ENCODE data around the gene ULK2. TPM values are rescaled to one million over a fixed set of nuclear protein-coding genes. Genes with fewer than 3 reads are reported as not detected.

Gene ULK2
- polyA plus RNA-seq, 12 donors: 19.0 to 47.7 (median 24.5) TPM; not detected in 1

DNA sequence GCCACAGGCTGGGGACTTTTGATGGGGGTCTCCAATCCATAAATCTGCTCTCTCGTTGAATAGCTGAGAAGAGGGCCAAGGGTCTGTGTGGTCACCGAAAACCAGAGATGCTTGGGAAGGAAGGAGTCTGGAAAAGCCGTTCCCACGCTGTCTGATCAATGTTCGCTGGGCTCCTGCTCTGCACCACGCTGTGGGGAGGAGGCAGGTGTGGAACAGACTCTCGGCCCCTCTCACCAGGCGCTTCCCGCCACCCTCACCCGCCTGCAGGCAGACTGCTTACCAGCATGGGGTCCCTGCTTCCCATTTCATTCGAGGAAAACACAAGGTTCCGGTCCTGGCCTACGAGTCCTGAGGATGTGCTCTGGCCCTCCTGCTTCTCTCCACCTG, 118.9 kb downstream of the ULK2 start:
- DNase-seq: no peak

GRCh38 chr17:19747829-19748806, 119.6 kb downstream of the ULK2 start, which contains the start of gene ALDH3A1:
Gene ALDH3A1, minus strand, starts transcription at chr17:19748298. Its CDS starts 3,169 bp downstream, at chr17:19745129.
- DNase-seq: no peak

DNA sequence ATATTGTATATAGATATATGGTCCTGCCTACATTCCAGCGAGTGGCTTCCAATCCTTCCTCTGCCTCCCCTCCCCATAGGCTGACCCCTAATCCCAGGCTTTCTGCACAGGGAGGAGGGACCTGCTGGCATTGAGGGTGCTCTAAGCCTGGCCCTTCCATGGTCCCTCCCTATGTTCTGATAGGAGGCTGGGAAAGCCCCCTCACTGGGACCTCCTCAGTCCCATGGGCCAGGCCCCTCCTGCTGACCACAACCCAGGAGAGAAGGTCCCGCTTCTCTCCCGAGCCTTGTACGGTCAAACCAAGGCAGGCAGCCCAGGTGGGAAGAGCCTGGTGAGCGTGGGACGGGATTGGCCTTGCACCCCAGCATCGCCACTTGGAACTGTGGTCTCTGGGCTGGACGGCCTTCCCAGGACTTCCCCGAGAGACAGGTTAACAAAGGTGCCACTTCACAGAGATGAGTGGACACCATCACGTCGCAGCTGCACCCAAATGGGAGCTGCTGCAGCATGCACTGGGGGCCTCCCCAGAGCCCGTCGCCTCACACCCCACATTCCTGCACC, 120.5 kb downstream of the ULK2 start:
- DNase-seq: no peak

DNA sequence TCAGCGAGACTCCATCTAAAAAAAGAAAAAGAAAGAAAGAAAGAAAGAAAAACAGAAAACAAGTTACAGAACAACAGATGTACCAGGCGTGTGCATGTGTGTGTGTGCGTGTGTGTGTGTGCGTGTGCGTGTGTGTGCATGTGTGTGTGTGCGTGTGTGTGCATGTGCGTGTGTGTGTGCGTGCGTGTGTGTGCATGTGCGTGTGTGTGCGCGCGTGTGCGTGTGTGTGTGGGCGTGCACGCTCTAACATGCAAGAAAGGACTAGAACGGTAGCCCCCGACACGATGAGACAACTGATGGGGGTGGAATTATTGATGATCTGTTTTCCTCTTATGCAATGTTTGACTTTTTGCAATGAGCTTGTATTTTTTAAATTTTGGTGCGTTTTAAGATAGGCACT, 121.2 kb downstream of the ULK2 start:
- DNase-seq: no peak

DNA sequence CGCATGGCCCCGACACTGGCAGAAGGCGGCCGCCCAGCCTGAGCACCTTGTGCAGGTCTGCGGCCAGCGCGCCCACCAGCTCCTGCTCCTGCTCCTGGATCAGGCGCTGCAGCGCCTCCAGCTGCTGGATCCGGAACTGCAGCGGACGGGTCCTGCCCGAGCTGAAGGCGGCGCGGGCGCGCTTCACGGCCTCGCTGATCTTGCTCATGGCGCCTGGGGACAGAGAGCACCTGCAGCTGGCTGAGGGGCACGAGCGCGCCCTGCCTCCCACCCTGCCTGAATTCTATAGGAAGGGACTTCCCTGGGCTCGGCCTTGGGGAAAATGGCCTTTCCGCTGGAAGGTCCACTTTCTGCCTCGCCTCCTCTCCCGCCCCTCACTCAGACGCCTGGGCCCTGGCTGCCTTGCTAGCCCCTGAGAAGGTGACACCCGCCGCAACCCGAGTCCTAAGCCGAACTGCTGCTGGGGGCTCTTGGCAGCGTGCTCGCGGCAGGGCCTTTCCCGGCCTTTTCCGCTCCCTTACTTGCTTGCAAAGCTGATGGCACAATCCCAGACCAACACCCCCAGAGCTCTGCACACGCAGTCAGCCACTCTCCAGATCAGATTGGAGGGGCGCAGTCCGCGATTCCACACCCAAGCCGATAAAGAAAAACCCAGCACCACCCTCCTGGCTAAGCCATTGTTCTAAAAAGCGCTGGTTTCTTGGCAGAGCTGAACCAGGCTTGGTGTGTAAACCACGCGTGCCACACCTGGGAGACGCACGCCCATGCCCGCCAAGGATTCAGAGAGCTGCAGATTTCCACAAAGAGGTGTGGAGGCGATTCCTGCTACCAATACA, 122.6 kb downstream of the ULK2 start:
- peak; percentile 91 for DNase-seq

DNA sequence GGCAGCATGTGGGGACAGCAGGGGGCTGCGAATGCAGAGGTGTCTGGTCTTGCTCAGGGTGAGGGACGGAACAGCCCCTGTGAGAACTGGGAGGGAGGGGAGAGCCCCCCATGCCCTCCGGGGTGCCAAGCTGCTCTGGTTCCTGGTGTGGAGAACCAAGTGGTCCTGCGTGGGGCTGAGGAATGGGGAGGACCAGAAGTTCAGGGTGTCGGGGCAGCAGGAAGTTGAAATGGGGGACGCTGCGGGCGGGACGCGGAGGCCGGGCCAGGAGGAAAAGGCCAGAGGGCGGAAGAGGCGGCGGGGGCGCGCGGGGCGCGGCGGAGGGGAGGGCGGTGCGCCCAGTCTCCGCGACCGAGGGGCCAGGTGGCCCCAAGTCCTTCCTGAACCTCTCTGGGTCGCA, 123.2 kb downstream of the ULK2 start:
- DNase-seq: no peak

- DNase-seq: no peak
These were observed 124.3 kb downstream of the ULK2 start for GRCh38 chr17:19743101-19744100.

DNA sequence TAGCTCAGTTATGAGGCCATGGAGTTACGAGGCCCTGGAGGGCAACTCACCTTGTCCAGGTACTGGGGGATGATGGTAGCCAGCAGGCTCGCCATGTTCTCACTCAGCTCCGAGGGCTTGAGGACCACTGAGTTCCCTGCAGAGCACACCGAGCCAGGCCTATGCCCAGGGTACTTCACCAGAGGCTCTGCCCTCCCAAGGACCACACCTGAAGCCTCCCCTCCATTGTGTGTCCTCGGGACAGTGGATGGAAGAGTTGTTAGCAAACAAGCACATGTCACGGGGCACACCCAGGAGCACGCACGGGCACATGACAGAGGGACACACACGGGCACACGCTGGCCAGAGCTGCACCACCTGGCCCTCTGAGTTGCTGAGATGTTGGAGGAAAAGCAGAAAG, 125.2 kb downstream of the ULK2 start:
- no peak for DNase-seq

DNA sequence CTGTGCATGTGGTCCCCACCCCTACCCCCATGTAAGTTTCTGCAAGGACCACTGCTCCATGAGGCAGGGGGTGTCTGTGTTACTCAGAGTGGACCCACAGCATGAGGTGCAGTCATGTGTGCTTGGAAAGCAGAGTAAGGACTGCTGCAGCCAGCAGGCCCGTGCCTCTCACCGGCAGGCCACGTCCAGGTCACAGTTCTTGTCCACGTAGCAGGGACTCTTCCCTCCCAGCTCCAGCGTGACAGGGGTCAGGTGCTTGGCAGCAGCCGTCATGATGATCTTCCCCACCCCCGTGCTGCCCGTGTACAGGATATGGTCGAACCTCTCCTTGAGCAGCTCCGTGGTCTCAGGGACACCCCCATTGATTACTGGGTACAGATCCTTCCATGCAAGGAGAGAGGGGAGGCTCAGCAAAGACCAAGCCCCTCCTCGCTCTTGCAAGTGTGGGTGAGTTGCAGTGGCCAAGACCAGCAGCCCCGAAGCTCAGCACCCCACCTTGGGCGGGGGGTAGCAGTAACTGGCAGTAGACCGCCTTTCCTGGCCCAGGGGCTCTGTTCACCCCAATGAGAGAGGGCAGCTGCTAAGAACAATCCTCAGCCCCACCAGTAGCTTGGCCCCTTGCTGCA, 125.8 kb downstream of the ULK2 start:
- no peak for DNase-seq

DNA sequence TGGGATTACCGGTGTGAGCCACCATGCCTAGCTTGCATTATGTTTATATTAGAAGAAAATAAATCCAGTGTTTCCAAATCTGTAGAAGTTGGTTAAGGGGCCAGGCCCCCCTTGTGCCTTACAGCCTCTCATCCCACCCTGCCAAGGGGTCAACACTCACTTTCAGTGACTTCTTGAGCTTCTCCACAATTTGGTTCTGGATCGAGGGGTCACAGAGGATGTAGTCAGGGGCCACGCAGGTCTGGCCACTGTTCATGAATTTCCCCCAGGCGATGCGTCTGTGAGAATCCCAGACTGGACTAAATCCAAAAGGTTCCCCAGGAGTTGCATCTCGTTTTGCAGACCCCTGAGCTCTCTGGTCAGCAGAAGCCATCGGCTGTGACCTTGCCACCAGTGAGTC, 126.8 kb downstream of the ULK2 start:
- DNase-seq: no peak

DNA sequence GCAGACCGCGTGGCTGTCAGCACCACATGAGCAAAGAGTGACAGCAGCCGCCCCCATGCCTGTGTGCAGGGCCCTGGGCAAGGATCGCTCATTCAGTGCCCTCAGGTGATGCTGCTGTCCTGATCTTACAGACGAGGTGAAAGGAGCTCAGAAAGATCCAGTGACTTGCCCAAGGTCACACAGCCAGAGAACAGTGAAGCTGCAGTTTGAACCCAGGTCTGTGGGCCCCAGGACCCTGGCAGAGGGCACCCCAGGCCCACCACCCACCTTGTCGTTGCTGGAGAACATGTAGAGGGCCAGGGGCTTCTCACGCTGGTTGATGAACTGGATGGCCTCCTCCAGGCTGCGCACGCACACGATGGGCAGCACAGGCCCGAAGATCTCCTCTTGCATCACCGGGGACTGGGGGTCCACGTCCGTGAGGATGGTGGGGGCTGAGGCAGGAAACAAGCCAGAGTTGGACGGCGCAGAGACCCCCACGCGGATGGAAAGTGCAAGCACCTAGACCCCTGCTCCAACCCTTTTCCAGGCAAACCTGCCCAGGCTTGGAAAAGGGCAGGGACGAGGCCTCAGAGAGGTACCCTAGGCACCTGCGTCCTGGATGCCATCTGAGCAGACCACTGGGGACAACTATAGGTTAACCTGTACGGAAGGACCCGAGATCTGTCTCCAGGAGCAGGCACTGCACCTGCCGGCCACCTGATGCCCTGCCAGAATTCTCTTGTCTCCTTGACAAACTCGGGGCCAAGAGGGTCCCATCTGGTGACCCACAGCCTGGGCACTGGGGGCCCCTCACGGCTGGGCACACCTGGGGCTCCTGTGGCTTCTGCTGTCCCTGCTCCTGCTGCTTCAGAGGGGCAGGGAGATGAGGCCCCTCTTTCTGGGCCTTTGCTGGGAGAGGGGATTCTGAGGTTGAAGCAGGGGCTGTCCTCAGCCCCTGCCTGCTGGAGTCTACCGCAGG, 128.2 kb downstream of the ULK2 start:
- DNase-seq: no peak

DNA sequence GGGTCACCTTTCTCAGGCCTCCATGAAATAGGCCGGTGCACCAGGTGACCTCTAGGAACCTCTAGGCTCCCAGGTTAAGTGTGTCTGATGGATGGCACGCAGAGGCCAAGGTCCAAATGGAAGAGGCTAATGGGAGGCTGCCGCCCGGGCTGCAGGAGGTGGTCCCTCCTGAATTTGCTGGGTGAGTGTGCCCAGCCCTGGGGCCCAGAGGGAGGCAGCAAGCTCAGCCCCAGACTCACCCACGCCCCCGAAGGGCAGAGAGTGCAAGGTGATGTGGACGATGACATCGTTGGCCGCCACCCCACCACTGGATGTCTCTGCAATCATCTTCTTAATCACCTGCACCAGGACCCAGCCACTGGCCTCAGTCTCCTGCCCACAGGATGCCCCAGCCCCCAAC, 129.0 kb downstream of the ULK2 start:
- no peak for DNase-seq

GRCh38 chr17:19738073-19738449, 129.7 kb downstream of the ULK2 start:
- DNase-seq: no peak

DNA sequence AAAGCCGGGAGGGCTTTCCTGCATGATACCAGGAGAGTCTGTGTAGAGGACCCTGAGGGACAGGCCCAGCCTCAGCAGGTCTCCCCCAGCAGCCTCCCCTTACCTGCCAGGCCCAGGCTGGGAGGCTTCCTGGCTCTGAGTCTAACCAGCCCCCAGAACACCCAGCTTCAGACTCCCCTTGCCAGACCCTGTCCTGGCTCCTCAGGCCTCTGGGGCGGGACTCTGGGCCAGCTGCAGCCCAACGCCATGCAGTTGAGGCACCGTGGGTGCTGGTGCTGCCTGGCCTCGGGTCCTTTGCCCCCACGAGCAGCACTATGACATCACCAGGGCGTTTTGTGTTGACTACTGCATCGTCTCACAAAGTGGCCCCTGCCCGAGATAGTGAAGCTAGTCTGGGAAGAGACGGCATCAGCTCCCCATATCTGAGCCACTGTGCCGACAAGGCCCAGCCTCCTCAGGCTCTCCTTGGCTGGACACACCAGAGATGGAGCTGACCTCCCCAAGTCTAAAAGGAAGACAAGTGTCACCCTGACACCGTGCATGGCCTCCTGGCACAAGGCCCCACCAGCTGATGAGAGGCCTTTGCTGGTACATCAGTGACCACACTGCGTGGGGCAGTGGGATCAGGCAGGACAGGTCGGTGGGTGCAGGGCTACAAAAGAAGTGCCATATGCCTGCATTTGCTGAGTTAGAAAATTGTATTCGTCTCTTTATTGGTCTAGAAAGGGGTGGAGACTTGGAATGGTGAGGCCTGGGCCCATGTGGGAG, 130.2 kb downstream of the ULK2 start:
- DNase-seq: no peak

GRCh38 chr17:19736071-19736470, 131.7 kb downstream of the ULK2 start:
- no peak for DNase-seq

- DNase-seq: no peak
These were observed 133.7 kb downstream of the ULK2 start for GRCh38 chr17:19733953-19734526.

DNA sequence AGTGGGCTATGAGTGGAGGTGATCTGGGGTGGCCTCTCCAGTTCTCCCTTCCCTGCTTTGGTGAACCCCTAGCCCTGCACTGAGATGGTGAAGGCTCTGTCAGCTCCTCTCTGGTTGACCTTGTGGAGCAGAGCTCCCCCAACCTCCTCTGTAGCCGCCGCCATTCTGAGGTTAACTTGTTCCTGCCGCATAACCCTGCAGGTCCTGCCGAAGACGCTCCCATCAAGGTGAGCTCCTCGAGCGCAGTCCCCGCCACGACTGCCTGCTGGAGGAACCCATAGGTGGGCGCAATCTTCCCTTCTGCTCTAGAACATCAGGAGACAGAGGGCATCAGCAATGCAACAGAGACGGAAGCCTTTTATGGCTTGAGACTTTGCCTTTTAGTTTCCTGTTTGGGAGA, 136.1 kb downstream of the ULK2 start:
- DNase-seq: no peak

- DNase-seq: no peak
These were observed 136.9 kb downstream of the ULK2 start for GRCh38 chr17:19730843-19731242.
